B cell (primary cell): ENCODE results near the gene NOL4L. TPM values are rescaled to one million over a fixed set of nuclear protein-coding genes. Genes with fewer than 3 reads are reported as not detected.

Source experiments
- ATAC-seq: fragments of 200-7000 bp; cut with Tn5 transposase; one replicate; pipeline ENCODE4 v1.10.0; 2021; ENCODE audit warnings: low read depth, mild to moderate bottlenecking, moderate number of reproducible peaks, moderate library complexity
- CTCF ChIA-PET: fragments of 350-600 bp; sonication (Branson Sonifier 250); formaldehyde crosslinking; loops from one replicate; lab custom pipeline; 2021; ENCODE audit warnings: antibody characterized with exemption, inconsistent platforms; lab: Charles Lee
- POLR2A ChIA-PET: fragments of 350-600 bp; sonication (Branson Sonifier 250); formaldehyde crosslinking; loops from one replicate; lab custom pipeline; 2021; ENCODE audit warnings: antibody characterized with exemption; lab: Charles Lee
- DNase-seq: peaks from one replicate; pipeline ENCODE4 v3.0.0; 2013
- H2AFZ ChIP-seq: 2 replicates; pipeline ENCODE4 v1.6.1; 2012; ENCODE audit warnings: mild to moderate bottlenecking, low read depth, low read length; ENCODE audit not compliant: insufficient read depth, poor library complexity, severe bottlenecking
- H3K27ac ChIP-seq, 2 donors: 1 replicate in 1 of 2; 2 replicates in 1 of 2; pipeline ENCODE4 v1.5.1; 2012 to 2013; ENCODE audit warnings: low read length in 2 of 2, mild to moderate bottlenecking in 2 of 2, moderate library complexity in 1 of 2
- H3K27me3 ChIP-seq, 4 experiments: fragments of 200-600 bp in 1 of 4; sonication (generic) in 1 of 4; replicated peaks in 1 of 4; 1 replicate in 2 of 4; 2 replicates in 2 of 4; pipeline versions ENCODE4 v1.6.1 to v1.7.0; 2013 to 2016; ENCODE audit warnings: low read length in 3 of 4, mild to moderate bottlenecking in 2 of 4, mixed read lengths in 1 of 4, moderate library complexity in 1 of 4; ENCODE audit not compliant: insufficient read depth in 4 of 4, control insufficient read depth in 3 of 4; ENCODE audit errors: control extremely low read depth in 1 of 4
- H3K36me3 ChIP-seq, 2 experiments: replicated peaks in 1 of 2; 1 replicate in 1 of 2; 2 replicates in 1 of 2; pipeline versions ENCODE4 v1.6.1 to v1.7.1; 2013; ENCODE audit warnings: low read length in 1 of 2; ENCODE audit not compliant: insufficient read depth in 2 of 2, control insufficient read depth in 1 of 2; ENCODE audit errors: control extremely low read depth in 1 of 2, extremely low read depth in 1 of 2
- H3K4me1 ChIP-seq, 2 donors: fragments of 200-600 bp in 1 of 2; sonication (generic) in 1 of 2; 1 replicate in 1 of 2; 2 replicates in 1 of 2; pipeline versions ENCODE4 v1.5.1 to v1.6.1; 2013 to 2017; ENCODE audit warnings: low read length in 2 of 2; ENCODE audit not compliant: control insufficient read depth in 2 of 2, insufficient read depth in 2 of 2
- H3K4me2 ChIP-seq: replicated peaks from 2 replicates; pipeline ENCODE3; 2012; ENCODE audit warnings: mild to moderate bottlenecking, low read depth, low read length; ENCODE audit not compliant: poor library complexity, severe bottlenecking
- H3K4me3 ChIP-seq, 5 experiments: fragments of 200-600 bp in 1 of 5; sonication (generic) in 1 of 5; 1 replicate in 3 of 5; 2 replicates in 2 of 5; pipeline versions ENCODE4 v1.5.1 to v1.7.0; 2011 to 2016; ENCODE audit warnings: low read length in 4 of 5, mild to moderate bottlenecking in 4 of 5, low read depth in 2 of 5, control low read depth in 1 of 5, moderate library complexity in 1 of 5; ENCODE audit not compliant: insufficient read depth in 1 of 5; ENCODE audit errors: control extremely low read depth in 1 of 5, extremely low read depth in 1 of 5
- H3K79me2 ChIP-seq: fragments of 200-600 bp; sonication (generic); one replicate; pipeline ENCODE4 v1.6.0; 2016; ENCODE audit warnings: low read length; ENCODE audit not compliant: control insufficient read depth, insufficient read depth
- H3K9ac ChIP-seq: fragments of 200-600 bp; sonication (generic); 2 replicates; pipeline ENCODE4 v1.6.1; 2017; ENCODE audit warnings: mild to moderate bottlenecking, low read length, moderate library complexity
- H3K9me3 ChIP-seq, 3 donors: one replicate each; pipeline versions ENCODE4 v1.6.1 to v1.7.1; 2013; ENCODE audit warnings: low read length in 2 of 3; ENCODE audit not compliant: control insufficient read depth in 2 of 3, insufficient read depth in 1 of 3; ENCODE audit errors: control extremely low read depth in 1 of 3
- H4K20me1 ChIP-seq: 2 replicates; pipeline ENCODE4 v1.6.0; 2012; ENCODE audit warnings: mild to moderate bottlenecking, low read length; ENCODE audit not compliant: insufficient read depth, control insufficient read depth, poor library complexity, severe bottlenecking
- H3K27ac Mint-ChIP-seq: one replicate; pipeline ENCODE4 v1.8.0; 2021; ENCODE audit warnings: mixed read lengths
- H3K27me3 Mint-ChIP-seq: one replicate; pipeline ENCODE4 v1.8.0; 2021; ENCODE audit warnings: mixed read lengths
- H3K4me1 Mint-ChIP-seq: one replicate; pipeline ENCODE4 v1.8.0; 2021; ENCODE audit warnings: mixed read lengths
- H3K4me3 Mint-ChIP-seq: one replicate; pipeline ENCODE4 v1.8.0; 2021; ENCODE audit warnings: mixed read lengths
- H3K9me3 Mint-ChIP-seq: one replicate; pipeline ENCODE4 v1.8.0; 2022; ENCODE audit warnings: mixed read lengths; ENCODE audit not compliant: insufficient read depth
- EZH2 ChIP-seq: IDR thresholded peaks from 2 replicates; pipeline ENCODE4 v1.6.1; 2012; ENCODE audit warnings: borderline replicate concordance, low read depth, mild to moderate bottlenecking, moderate library complexity, low read length; ENCODE audit not compliant: insufficient read depth, poor library complexity, severe bottlenecking
- WGBS: methylation state at CpG from one replicate; pipeline ENCODE4 v1.1.5; 2013; ENCODE audit warnings: missing lambda C conversion rate; ENCODE audit not compliant: insufficient coverage; 5-methylcytosine and 5-hydroxymethylcytosine counted together
- intact Hi-C: fragments of 100-400 bp; cut with micrococcal nuclease; formaldehyde crosslinking; loops from one replicate; pipeline ENCODE4 v1.10.0; 2022
- polyA plus RNA-seq: library from polyadenylated mRNA; depleted of rRNA; stranded (reverse); fragments of >200 nt; gene quantifications from 2 replicates; pipeline ENCODE4 v1.2.3, GENCODE V29; 2012
- total RNA-seq, 2 donors: library from RNA; stranded (reverse); fragments of 120-200 nt in 1 of 2; gene quantifications; 1 replicate in 1 of 2; 2 replicates in 1 of 2; pipeline versions ENCODE4 v1.2.3 to v1.2.4, GENCODE V29; 2013 to 2022
- TF ChIP-seq, protein P1 (sequence below): fragments of 200-600 bp; IDR thresholded peaks from one replicate; pipeline ENCODE4 v1.8.0; 2022; ENCODE audit warnings: antibody characterized with exemption, mild to moderate bottlenecking

Gene NOL4L
- total and polyA plus RNA-seq, 2 donors (not counting 1 experiment from before 2014, with no cell fraction given) = 6.5 to 7.9 TPM

DNA sequence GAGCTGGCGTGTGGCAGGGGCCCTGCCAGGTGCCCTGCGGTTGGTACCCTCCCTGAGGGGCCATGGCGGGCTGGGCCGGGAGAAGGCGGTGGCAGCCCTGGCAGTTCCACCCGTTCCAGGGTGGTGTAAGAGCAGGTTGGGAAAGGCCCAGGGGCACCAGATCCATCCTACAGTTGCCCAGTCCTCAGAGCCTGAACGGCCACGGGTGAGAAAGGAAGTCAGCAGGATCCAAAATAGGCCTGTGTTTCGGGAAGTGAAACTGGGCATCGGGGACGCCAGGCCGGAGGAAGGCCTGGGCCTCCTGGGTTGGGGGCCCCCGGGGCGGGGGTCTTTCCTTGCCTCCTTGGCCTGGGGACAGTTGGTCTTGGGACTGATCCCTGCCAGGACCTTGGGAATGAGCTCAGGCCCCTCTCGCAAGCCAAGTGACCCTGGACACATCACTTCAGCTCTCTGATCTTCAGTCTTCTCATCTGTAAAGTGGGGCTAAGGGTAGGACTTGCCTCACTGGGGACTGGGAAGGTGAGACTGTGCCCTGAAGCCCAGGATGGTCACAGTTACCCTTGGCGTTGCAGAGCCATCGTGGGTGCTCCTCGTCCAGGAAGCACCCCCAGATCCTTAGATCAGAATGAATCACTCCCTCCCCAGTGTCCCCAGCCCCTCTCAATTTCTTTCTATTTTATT is 18.1 kb upstream of the NOL4L start:
- no peaks in the 10 kb centered on the region for H4K20me1 ChIP-seq
- WGBS = 53% methylated on average over 15 of the region's 18 CpGs
- no peaks in the 10 kb centered on the region for H3K27me3 Mint-ChIP-seq
- intact Hi-C loops = no loop called here
- no peak overlapping the region for H3K27ac Mint-ChIP-seq
- peak overlapping the region; percentile 61 for H3K4me2 ChIP-seq
- no peaks in the 10 kb centered on the region for H3K27me3 ChIP-seq
- ChIA-PET CTCF (no interaction called here), POLR2A (no interaction called here)
- peak overlapping the region; percentile 49 for H2AFZ ChIP-seq
- H3K27ac ChIP-seq = no peak overlapping the region
- no peaks in the 10 kb centered on the region for H3K9me3 Mint-ChIP-seq
- H3K9ac ChIP-seq = peak overlapping the region; percentile 28
- DNase-seq (peak; percentile 55), ATAC-seq (peak; percentile 61)
- H3K4me3 ChIP-seq = peak overlapping the region in 1 of 5 experiments; percentile 19
- no peaks in the 10 kb centered on the region for H3K9me3 ChIP-seq
- peaks cover 12 to 30% of the 10 kb centered on the region in 2 donors for H3K4me1 ChIP-seq
- peak overlapping the region; percentile 44 for H3K4me3 Mint-ChIP-seq
- H3K79me2 ChIP-seq = no peaks in the 10 kb centered on the region
- H3K36me3 ChIP-seq = no peaks in the 10 kb centered on the region
- TF ChIP-seq, protein P1, sequence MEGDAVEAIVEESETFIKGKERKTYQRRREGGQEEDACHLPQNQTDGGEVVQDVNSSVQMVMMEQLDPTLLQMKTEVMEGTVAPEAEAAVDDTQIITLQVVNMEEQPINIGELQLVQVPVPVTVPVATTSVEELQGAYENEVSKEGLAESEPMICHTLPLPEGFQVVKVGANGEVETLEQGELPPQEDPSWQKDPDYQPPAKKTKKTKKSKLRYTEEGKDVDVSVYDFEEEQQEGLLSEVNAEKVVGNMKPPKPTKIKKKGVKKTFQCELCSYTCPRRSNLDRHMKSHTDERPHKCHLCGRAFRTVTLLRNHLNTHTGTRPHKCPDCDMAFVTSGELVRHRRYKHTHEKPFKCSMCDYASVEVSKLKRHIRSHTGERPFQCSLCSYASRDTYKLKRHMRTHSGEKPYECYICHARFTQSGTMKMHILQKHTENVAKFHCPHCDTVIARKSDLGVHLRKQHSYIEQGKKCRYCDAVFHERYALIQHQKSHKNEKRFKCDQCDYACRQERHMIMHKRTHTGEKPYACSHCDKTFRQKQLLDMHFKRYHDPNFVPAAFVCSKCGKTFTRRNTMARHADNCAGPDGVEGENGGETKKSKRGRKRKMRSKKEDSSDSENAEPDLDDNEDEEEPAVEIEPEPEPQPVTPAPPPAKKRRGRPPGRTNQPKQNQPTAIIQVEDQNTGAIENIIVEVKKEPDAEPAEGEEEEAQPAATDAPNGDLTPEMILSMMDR = no peak
- TF ChIP-seq EZH2 = no peak
- H3K4me1 Mint-ChIP-seq = peaks cover 27% of the 10 kb centered on the region

DNA sequence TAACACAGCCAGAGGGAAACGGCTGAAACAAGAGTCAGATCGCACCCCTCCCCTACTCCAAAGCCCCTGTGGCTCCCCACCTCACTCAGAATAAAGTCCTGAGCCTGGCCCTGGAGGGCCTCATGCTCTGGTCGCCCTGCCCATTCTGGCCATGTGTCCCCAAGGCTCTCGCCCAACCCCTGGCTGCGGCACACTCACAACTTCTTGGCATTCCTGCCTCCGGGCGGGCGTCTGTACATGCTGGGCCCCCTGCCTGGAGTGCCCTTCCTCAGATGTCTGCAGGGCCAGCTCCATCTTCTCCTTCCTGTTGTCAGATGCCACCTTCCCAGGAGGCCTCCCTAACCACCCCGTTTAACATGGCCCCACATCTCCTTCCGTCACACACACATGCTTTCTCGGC is 17.1 kb upstream of the NOL4L start:
- H3K27ac ChIP-seq = no peak overlapping the region
- intact Hi-C loops = no loop called here

More for the DNA sequence above, 17.1 kb upstream of the NOL4L start:
- H3K4me3 ChIP-seq = no peak overlapping the region
- H3K9me3 Mint-ChIP-seq = no peaks in the 10 kb centered on the region
- H3K27me3 ChIP-seq = no peaks in the 10 kb centered on the region
- H3K27ac Mint-ChIP-seq = peak overlapping the region; percentile 32
- no peaks in the 10 kb centered on the region for H3K27me3 Mint-ChIP-seq
- ATAC-seq (no peak), DNase-seq (no peak)
- no peak for TF ChIP-seq EZH2
- TF ChIP-seq, protein P1 = no peak
- H4K20me1 ChIP-seq = no peaks in the 10 kb centered on the region
- ChIA-PET CTCF (no interaction called here), POLR2A (no interaction called here)
- no peaks in the 10 kb centered on the region for H3K36me3 ChIP-seq
- no peak overlapping the region for H3K4me3 Mint-ChIP-seq
- H3K9me3 ChIP-seq = no peaks in the 10 kb centered on the region
- WGBS = 90% methylated on average over 11 of the region's 11 CpGs
- peak overlapping the region; percentile 61 for H3K4me2 ChIP-seq
- peaks cover 12 to 30% of the 10 kb centered on the region in 2 donors for H3K4me1 ChIP-seq
- H3K4me1 Mint-ChIP-seq = peaks cover 27% of the 10 kb centered on the region
- H2AFZ ChIP-seq = no peak overlapping the region
- no peak overlapping the region for H3K9ac ChIP-seq
- no peaks in the 10 kb centered on the region for H3K79me2 ChIP-seq
